Nucleus accumbens (tissue), 56 donors: ENCODE results near the gene LRMDA.
"Not testable (repeated sequence)": the region's sequence is repeated elsewhere in the genome, so short reads cannot be mapped to it uniquely, and the experiment has no call there.

Source experiments
- DNase-seq, 56 donors: peaks; one replicate each; lab custom pipeline; 2025; lab: John Stamatoyannopoulos, UW

Gene LRMDA

GRCh38 chr10:76041551-76041950 lies 610.1 kb downstream of the LRMDA start:
- no peak for DNase-seq

- DNase-seq, result no peak
These were observed 611.8 kb downstream of the LRMDA start for GRCh38 chr10:76043261-76043660.

- DNase-seq, result no peak
These were observed 613.3 kb downstream of the LRMDA start for GRCh38 chr10:76044751-76045150.

GRCh38 chr10:76045174-76045573 lies 613.8 kb downstream of the LRMDA start:
- no peak for DNase-seq

GRCh38 chr10:76047521-76047920 lies 616.1 kb downstream of the LRMDA start:
- no peak for DNase-seq

- no peak for DNase-seq
These were observed 618.3 kb downstream of the LRMDA start for GRCh38 chr10:76049581-76050290.

- no peak for DNase-seq
These were observed 618.8 kb downstream of the LRMDA start for GRCh38 chr10:76050291-76050625.

- DNase-seq, result no peak
These were observed 619.8 kb downstream of the LRMDA start for GRCh38 chr10:76051007-76051936.

- no peak for DNase-seq
These were observed 621.5 kb downstream of the LRMDA start for GRCh38 chr10:76052682-76053503.

GRCh38 chr10:76055466-76055865 lies 624.0 kb downstream of the LRMDA start:
- no peak for DNase-seq

- no peak for DNase-seq
These were observed 624.5 kb downstream of the LRMDA start for GRCh38 chr10:76055963-76056362.

- DNase-seq, result not testable (repeated sequence)
These were observed 629.6 kb downstream of the LRMDA start for GRCh38 chr10:76060993-76061392.

- DNase-seq, result no peak
These were observed 635.0 kb downstream of the LRMDA start for GRCh38 chr10:76066457-76066856.

- DNase-seq, result no peak
These were observed 636.0 kb downstream of the LRMDA start for GRCh38 chr10:76067447-76067846.

- no peak for DNase-seq
These were observed 637.4 kb downstream of the LRMDA start for GRCh38 chr10:76068856-76069255.

- no peak for DNase-seq
These were observed 639.5 kb downstream of the LRMDA start for GRCh38 chr10:76070916-76071315.

- DNase-seq, result no peak
These were observed 640.4 kb downstream of the LRMDA start for GRCh38 chr10:76071653-76072365.

- no peak for DNase-seq
These were observed 641.0 kb downstream of the LRMDA start for GRCh38 chr10:76072384-76072783.

GRCh38 chr10:76073524-76073923 lies 642.1 kb downstream of the LRMDA start:
- no peak for DNase-seq

- DNase-seq, result no peak
These were observed 643.2 kb downstream of the LRMDA start for GRCh38 chr10:76074659-76075058.
